Stimulated activated CD4-positive, alpha-beta T cell treated with anti-CD3 and anti-CD28 coated beads, TNF-alpha, amount 100 ng/mL, for 1 hour (primary cell): ENCODE results near the gene SYNM.

Experiments used
- DNase-seq, 3 donors: peaks; one replicate each; pipeline ENCODE4 v3.0.0-alpha.2; 2020; ENCODE audit warnings: low read depth in 3 of 3, low spot score in 1 of 3

The SYNM gene

GRCh38 chr15:99167201-99167600 is 62.3 kb downstream of the SYNM start:
- DNase-seq: no peak

- DNase-seq: no peak
These were observed 62.8 kb downstream of the SYNM start for GRCh38 chr15:99167640-99168039.

- DNase-seq: no peak
These were observed 64.0 kb downstream of the SYNM start for GRCh38 chr15:99168601-99169580.

GRCh38 chr15:99169769-99170311 is 65.0 kb downstream of the SYNM start:
- DNase-seq: no peak

GRCh38 chr15:99170476-99171065 is 65.7 kb downstream of the SYNM start:
- DNase-seq: no peak

GRCh38 chr15:99172171-99172570 is 67.3 kb downstream of the SYNM start:
- DNase-seq: no peak

GRCh38 chr15:99172989-99173388 is 68.1 kb downstream of the SYNM start:
- no peak for DNase-seq

- DNase-seq: no peak
These were observed 69.9 kb downstream of the SYNM start for GRCh38 chr15:99174567-99175395.

GRCh38 chr15:99176757-99177156 is 71.9 kb downstream of the SYNM start:
- no peak for DNase-seq

- no peak for DNase-seq
These were observed 72.8 kb downstream of the SYNM start for GRCh38 chr15:99177679-99178078.

- DNase-seq: no peak
These were observed 75.4 kb downstream of the SYNM start for GRCh38 chr15:99180086-99180963.

- no peak for DNase-seq
These were observed 76.1 kb downstream of the SYNM start for GRCh38 chr15:99180964-99181306.

- no peak for DNase-seq
These were observed 76.7 kb downstream of the SYNM start for GRCh38 chr15:99181545-99181971.

GRCh38 chr15:99182791-99183190 is 77.9 kb downstream of the SYNM start:
- DNase-seq: no peak
